ENCODE results near the gene SAMD1. TPM values are rescaled to one million over a fixed set of nuclear protein-coding genes. Genes with fewer than 3 reads are reported as not detected.
A peak's percentile ranks its signal among the peaks of the same experiment; 100 is the strongest.

SAMD1 gene
- total and polyA plus RNA-seq, 9 donors = 27.1 to 53.6 (median 44.6) TPM

GRCh38 chr19:14105680-14106079 is 15.1 kb upstream of the SAMD1 start:
- WGBS (ENCODE audit: insufficient coverage) = 65% methylated on average over 4 of the region's 8 CpGs
- H3K27ac ChIP-seq (ENCODE audit: low read length) = no peak overlapping the region
- peaks cover 60% of the 10 kb centered on the region for H3K36me3 ChIP-seq (ENCODE audit: control insufficient read depth, insufficient read depth, low read length)
- no peaks in the 10 kb centered on the region for H3K9me3 ChIP-seq (replicated peaks; ENCODE audit: control insufficient read depth, low read depth, low read length)
- DNase-seq = no peak
- H3K4me1 ChIP-seq (ENCODE audit: control insufficient read depth, insufficient read depth, low read length) = peaks cover 32% of the 10 kb centered on the region
- no peak overlapping the region for H3K4me3 ChIP-seq (ENCODE audit: low read length)
- no peaks in the 10 kb centered on the region for H3K27me3 ChIP-seq (ENCODE audit: control insufficient read depth, insufficient read depth, low read length)

- H3K4me3 ChIP-seq (ENCODE audit: low read length) = no peak overlapping the region
- DNase-seq = peak; percentile 25
- H3K27me3 ChIP-seq (ENCODE audit: control insufficient read depth, insufficient read depth, low read length) = no peaks in the 10 kb centered on the region
- H3K36me3 ChIP-seq (ENCODE audit: control insufficient read depth, insufficient read depth, low read length) = peaks cover 65% of the 10 kb centered on the region
- WGBS (ENCODE audit: insufficient coverage) = no CpG with 5 or more reads among the region's 1 CpG
- H3K27ac ChIP-seq (ENCODE audit: low read length) = no peak overlapping the region
- no peaks in the 10 kb centered on the region for H3K9me3 ChIP-seq (replicated peaks; ENCODE audit: control insufficient read depth, low read depth, low read length)
- peaks cover 27% of the 10 kb centered on the region for H3K4me1 ChIP-seq (ENCODE audit: control insufficient read depth, insufficient read depth, low read length)
These were observed 12.8 kb upstream of the SAMD1 start for GRCh38 chr19:14103310-14103709.

- peaks cover 66% of the 10 kb centered on the region for H3K36me3 ChIP-seq (ENCODE audit: control insufficient read depth, insufficient read depth, low read length)
- no peaks in the 10 kb centered on the region for H3K9me3 ChIP-seq (replicated peaks; ENCODE audit: control insufficient read depth, low read depth, low read length)
- no peak overlapping the region for H3K4me3 ChIP-seq (ENCODE audit: low read length)
- no peak overlapping the region for H3K27ac ChIP-seq (ENCODE audit: low read length)
- H3K4me1 ChIP-seq (ENCODE audit: control insufficient read depth, insufficient read depth, low read length) = peaks cover 22% of the 10 kb centered on the region
- DNase-seq = no peak
- no peaks in the 10 kb centered on the region for H3K27me3 ChIP-seq (ENCODE audit: control insufficient read depth, insufficient read depth, low read length)
- 62% methylated on average over 9 of the region's 10 CpGs for WGBS (ENCODE audit: insufficient coverage)
These were observed 12.2 kb upstream of the SAMD1 start for GRCh38 chr19:14102756-14103155.

DNA sequence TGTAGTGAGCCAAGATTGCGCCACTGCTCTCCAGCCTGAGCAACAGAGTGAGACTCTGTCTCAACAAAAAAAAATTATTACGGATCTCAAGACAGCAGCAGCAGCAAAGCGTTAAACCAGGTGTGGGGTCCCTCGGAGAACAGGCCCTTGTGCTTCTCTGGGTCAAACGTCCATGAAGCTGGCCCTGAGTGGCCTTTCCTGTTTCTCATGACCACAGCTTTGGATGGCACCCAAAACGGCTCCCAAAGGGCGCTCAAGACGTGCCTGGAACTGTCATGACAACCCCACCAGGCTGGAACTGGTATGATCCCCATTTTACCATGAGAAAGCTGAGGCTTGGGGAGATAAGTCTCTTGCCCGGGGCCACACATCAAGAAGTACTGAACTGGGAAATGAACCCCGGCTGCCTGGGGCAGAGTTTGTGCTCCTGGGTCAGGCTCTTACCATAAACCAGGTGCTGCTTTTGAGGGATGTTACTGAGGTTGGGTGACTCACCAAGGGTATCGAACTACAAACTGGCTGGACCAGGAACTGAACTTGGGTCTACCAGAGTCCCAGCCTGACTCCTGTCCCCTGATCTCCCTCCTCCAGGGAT is 11.6 kb upstream of the SAMD1 start:
- Histone ChIP-seq H3K27ac (ENCODE audit: low read length) (no peak overlapping the region), H3K4me3 (ENCODE audit: low read length) (no peak overlapping the region)
- WGBS (ENCODE audit: insufficient coverage) = 43% methylated on average over 6 of the region's 11 CpGs

DNA sequence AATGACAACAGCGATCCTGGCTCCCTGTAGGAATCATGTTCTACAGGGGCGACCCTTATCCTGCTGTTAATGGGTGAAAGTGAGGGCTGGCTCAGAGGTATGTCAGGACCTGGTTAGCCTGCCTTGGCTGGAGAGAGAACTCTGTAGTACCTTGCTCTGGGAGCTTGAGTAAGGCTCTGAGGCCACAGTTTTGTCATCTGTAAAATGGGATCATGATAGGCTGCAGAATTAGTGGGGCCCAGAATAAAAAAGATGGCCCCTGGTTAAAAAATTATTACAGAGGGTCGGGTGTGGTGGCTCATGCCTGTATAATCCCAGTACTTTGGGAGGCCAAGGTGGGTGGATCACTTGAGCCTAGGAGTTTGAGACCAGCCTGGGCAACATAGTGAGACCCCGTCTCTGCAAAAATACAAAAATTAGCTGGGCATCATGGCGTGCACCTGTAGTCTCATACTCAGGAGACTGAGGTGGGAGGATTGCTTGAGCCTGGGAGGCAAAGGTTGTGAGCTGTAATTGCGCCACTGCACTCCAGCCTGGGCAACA is 10.5 kb upstream of the SAMD1 start:
- WGBS (ENCODE audit: insufficient coverage) = 100% methylated on average over 1 of the region's 6 CpGs
- DNase-seq = no peak
- no peaks in the 10 kb centered on the region for H3K27me3 ChIP-seq (ENCODE audit: control insufficient read depth, insufficient read depth, low read length)
- no peak overlapping the region for H3K27ac ChIP-seq (ENCODE audit: low read length)
- H3K4me1 ChIP-seq (ENCODE audit: control insufficient read depth, insufficient read depth, low read length) = peaks cover 9% of the 10 kb centered on the region
- H3K4me3 ChIP-seq (ENCODE audit: low read length) = no peak overlapping the region
- H3K9me3 ChIP-seq (replicated peaks; ENCODE audit: control insufficient read depth, low read depth, low read length) = no peaks in the 10 kb centered on the region
- peaks cover 70% of the 10 kb centered on the region for H3K36me3 ChIP-seq (ENCODE audit: control insufficient read depth, insufficient read depth, low read length)

More for the DNA sequence above, 11.6 kb upstream of the SAMD1 start:
- peaks cover 66% of the 10 kb centered on the region for H3K36me3 ChIP-seq (ENCODE audit: control insufficient read depth, insufficient read depth, low read length)
- no peaks in the 10 kb centered on the region for H3K9me3 ChIP-seq (replicated peaks; ENCODE audit: control insufficient read depth, low read depth, low read length)
- no peaks in the 10 kb centered on the region for H3K27me3 ChIP-seq (ENCODE audit: control insufficient read depth, insufficient read depth, low read length)
- DNase-seq = no peak
- peaks cover 16% of the 10 kb centered on the region for H3K4me1 ChIP-seq (ENCODE audit: control insufficient read depth, insufficient read depth, low read length)

- peaks cover 65% of the 10 kb centered on the region for H3K36me3 ChIP-seq (ENCODE audit: control insufficient read depth, insufficient read depth, low read length)
- peaks cover 1% of the 10 kb centered on the region for H3K4me1 ChIP-seq (ENCODE audit: control insufficient read depth, insufficient read depth, low read length)
- H3K4me3 ChIP-seq (ENCODE audit: low read length) = no peak overlapping the region
- no peak for DNase-seq
- 82% methylated on average over 17 of the region's 21 CpGs for WGBS (ENCODE audit: insufficient coverage)
- no peaks in the 10 kb centered on the region for H3K27me3 ChIP-seq (ENCODE audit: control insufficient read depth, insufficient read depth, low read length)
- peaks cover 9% of the 10 kb centered on the region for H3K9me3 ChIP-seq (replicated peaks; ENCODE audit: control insufficient read depth, low read depth, low read length)
- H3K27ac ChIP-seq (ENCODE audit: low read length) = no peak overlapping the region
These were observed 7.1 kb upstream of the SAMD1 start for GRCh38 chr19:14097532-14098151.

DNA sequence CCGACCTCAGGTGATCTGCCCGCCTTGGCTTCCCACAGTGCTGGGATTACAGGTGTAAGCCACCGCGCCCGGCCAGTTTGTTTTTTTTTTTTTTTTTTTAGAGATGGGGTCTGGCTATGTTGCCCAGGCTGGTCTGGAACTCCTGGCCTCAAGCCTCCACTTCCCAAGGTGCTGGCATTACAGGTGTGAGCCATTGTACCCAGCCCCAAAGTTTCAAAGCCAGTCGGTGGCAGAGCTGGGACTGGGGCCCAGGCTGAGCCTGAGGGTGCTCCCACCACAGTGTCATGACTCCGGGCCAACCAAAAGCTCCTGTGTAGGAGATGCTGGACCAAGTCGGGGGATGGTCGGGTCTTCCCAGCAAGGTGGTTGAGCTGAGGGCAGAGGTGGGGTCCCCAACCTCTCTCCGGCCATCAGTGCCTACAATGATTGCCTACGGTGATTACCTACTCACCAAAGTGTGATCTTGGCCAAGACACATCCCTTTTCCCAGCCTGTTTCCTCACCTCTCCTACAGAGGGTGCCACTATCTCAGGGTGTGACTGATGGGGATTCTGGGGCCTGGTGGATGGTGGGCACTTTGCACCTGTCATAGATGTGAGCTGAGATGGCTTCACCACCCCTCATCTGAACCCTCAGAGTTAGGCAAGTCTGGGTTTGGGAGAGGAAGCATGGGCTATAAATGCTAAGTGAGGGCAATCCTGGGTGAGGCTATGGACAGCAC is 5.9 kb upstream of the SAMD1 start:
- no peak for DNase-seq
- H3K36me3 ChIP-seq (ENCODE audit: control insufficient read depth, insufficient read depth, low read length) = peaks cover 56% of the 10 kb centered on the region
- H3K4me3 ChIP-seq (ENCODE audit: low read length) = no peak overlapping the region
- H3K27me3 ChIP-seq (ENCODE audit: control insufficient read depth, insufficient read depth, low read length) = no peaks in the 10 kb centered on the region
- peaks cover 9% of the 10 kb centered on the region for H3K4me1 ChIP-seq (ENCODE audit: control insufficient read depth, insufficient read depth, low read length)
- no peak overlapping the region for H3K27ac ChIP-seq (ENCODE audit: low read length)
- peaks cover 9% of the 10 kb centered on the region for H3K9me3 ChIP-seq (replicated peaks; ENCODE audit: control insufficient read depth, low read depth, low read length)
- WGBS (ENCODE audit: insufficient coverage) = 94% methylated on average over 4 of the region's 11 CpGs

DNA sequence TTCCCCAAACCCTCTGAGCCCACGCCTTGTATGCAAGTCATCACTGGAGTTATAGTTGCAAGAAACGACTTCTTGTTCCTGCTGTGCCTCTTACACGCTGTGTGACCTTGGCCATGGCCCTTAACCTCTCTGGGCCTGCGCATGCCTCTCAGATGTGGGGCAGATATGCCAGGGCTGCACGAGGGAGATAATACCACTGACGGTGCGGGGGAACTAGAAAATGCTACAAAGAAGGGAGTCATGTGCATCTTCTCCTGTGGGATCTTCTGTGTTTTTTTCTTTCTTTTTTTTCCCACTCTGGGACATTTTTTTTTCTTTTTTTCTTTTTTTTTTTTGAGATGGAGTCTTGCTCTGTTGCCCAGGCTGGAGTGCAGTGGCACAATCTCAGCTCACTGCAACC is 4.3 kb upstream of the SAMD1 start:
- H3K4me1 ChIP-seq (ENCODE audit: control insufficient read depth, insufficient read depth, low read length) = peaks cover 11% of the 10 kb centered on the region
- no peak overlapping the region for H3K4me3 ChIP-seq (ENCODE audit: low read length)
- peaks cover 40% of the 10 kb centered on the region for H3K36me3 ChIP-seq (ENCODE audit: control insufficient read depth, insufficient read depth, low read length)
- H3K27ac ChIP-seq (ENCODE audit: low read length) = no peak overlapping the region
- no peaks in the 10 kb centered on the region for H3K27me3 ChIP-seq (ENCODE audit: control insufficient read depth, insufficient read depth, low read length)
- 94% methylated on average over 4 of the region's 7 CpGs for WGBS (ENCODE audit: insufficient coverage)
- H3K9me3 ChIP-seq (replicated peaks; ENCODE audit: control insufficient read depth, low read depth, low read length) = peaks cover 9% of the 10 kb centered on the region
- no peak for DNase-seq

DNA sequence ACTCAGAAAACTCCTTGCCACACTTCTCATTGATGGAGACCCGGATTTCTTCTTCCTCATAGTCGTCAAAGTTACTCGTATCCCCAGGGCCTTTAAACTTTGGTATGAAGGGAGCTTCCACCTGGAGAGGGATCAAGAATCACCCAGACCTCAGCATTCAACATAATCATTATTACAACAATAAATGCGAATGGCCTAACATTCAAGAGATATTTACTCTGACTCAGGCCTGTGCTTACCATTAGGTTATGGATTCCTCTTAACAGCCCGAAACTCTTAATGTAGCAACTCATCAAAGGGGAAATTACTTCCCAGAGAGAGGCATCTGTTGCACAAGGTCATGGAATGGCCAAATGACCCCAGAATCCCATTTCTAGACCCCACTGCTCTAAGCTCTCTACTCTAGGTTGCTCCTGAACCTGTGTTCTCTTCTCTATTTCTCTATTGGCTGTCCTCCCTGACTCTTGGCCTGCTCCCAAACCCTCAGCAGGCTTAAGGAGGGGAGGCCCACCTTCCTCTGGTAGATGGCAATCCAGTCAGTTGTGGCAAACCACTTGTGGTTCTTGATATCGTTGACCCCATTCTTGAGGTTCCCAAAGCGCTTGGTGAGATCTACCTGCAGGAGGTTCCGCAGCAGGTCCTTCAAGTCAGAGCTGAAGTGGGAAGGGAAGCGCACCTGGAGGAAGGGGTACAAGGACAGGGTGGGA is 2.7 kb upstream of the SAMD1 start:
- Histone ChIP-seq H3K4me3 (ENCODE audit: low read length) (no peak overlapping the region), H3K27ac (ENCODE audit: low read length) (no peak overlapping the region), H3K9me3 (replicated peaks; ENCODE audit: control insufficient read depth, low read depth, low read length) (peaks cover 9% of the 10 kb centered on the region), H3K27me3 (ENCODE audit: control insufficient read depth, insufficient read depth, low read length) (no peaks in the 10 kb centered on the region), H3K4me1 (ENCODE audit: control insufficient read depth, insufficient read depth, low read length) (peaks cover 20% of the 10 kb centered on the region), H3K36me3 (ENCODE audit: control insufficient read depth, insufficient read depth, low read length) (peaks cover 48% of the 10 kb centered on the region)
- 98% methylated on average over 6 of the region's 9 CpGs for WGBS (ENCODE audit: insufficient coverage)
- peak; percentile 32 for DNase-seq
